WERI-Rb-1 (cell line): ENCODE measurements around the gene LAMB2.

Experiments
- DNase-seq: peaks from one replicate; pipeline ENCODE4 v3.0.0-alpha.2; 2020
- H3K27ac ChIP-seq: fragments of 250-450 bp; sonication (Bioruptor Pico); 2 replicates; pipeline ENCODE4 v1.5.1; 2020; ENCODE audit warnings: mild to moderate bottlenecking, moderate library complexity
- H3K27me3 ChIP-seq: fragments of 250-450 bp; sonication (Bioruptor Pico); 2 replicates; pipeline ENCODE4 v1.5.1; 2021; ENCODE audit warnings: mild to moderate bottlenecking, low read depth, moderate library complexity; ENCODE audit not compliant: insufficient read depth, severe bottlenecking
- H3K36me3 ChIP-seq: fragments of 250-450 bp; sonication (Bioruptor Pico); 2 replicates; pipeline ENCODE4 v1.5.1; 2020; ENCODE audit warnings: mild to moderate bottlenecking, moderate library complexity
- H3K4me3 ChIP-seq: 2 replicates; pipeline ENCODE4 v1.5.1; 2011; ENCODE audit warnings: low read depth, mild to moderate bottlenecking, control low read depth, low read length
- H3K9me3 ChIP-seq: fragments of 250-450 bp; sonication (Bioruptor Pico); 2 replicates; pipeline ENCODE4 v1.5.1; 2021; ENCODE audit warnings: mild to moderate bottlenecking, moderate library complexity; ENCODE audit not compliant: severe bottlenecking
- TF ChIP-seq, protein P1 (sequence below): IDR thresholded peaks from 2 replicates; pipeline ENCODE4 v1.5.1; 2011; ENCODE audit warnings: low read depth, mild to moderate bottlenecking, control low read depth, inconsistent platforms, low read length

Gene LAMB2

DNA sequence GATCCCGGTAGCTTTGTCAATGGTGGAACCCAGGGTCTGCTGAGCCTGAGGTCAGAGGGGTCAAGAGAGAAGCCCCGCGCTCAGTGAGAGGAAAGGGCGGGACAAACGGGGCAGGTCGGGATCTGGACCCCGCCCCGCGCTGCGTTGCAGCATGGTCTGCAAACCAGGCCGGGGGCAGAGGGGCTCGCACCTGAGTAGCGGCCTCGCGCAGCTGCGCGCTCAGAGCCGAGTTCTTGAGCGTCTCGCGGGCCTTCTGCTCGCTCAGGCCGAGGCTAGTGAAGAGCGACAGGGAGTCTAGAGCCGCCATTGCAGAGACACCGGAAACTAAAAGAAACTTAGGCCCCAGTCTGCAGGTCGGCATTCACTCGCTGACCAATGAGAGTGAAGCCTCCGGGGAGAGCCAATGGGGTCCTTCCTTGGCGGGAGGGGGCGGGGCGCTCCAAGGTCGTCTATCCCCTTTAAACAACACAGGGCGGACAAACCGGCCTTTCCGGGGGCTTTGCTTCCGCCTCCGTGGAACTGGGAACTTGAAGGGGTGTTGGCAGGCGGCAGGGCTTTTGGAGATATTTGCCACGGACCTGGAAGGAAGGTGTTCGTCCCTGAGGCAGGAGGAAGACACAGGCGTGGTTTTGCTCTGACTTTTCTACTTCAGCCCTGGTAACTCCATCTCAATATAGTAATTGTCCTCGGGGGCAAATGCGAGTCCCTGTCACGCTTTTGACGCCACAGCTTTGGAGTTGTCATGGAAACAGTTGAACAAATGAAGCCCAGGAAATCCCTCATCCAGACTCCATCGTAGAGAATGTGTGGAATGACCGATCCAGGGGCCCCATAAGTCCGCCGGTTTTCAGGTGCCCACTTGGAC, 28.2 kb downstream of the LAMB2 start, which contains the start of gene QARS1:
QARS1 (minus strand) TSS at position 331 of the 865 bp plus-strand sequence; CDS start at position 307, 24 bp downstream.
- peak within 1 kb of the TSS; percentile 97 for H3K27ac ChIP-seq
- peak; percentile 95 for DNase-seq

GRCh38 chr3:49104052-49104426, 28.8 kb downstream of the LAMB2 start:
- Histone ChIP-seq H3K9me3 (no peaks in the 10 kb centered on the region), H3K27me3 (no peaks in the 10 kb centered on the region), H3K4me3 (peak overlapping the region; percentile 86), H3K27ac (peak overlapping the region; percentile 97), H3K36me3 (peaks cover 52% of the 10 kb centered on the region)
- TF ChIP-seq, protein P1, sequence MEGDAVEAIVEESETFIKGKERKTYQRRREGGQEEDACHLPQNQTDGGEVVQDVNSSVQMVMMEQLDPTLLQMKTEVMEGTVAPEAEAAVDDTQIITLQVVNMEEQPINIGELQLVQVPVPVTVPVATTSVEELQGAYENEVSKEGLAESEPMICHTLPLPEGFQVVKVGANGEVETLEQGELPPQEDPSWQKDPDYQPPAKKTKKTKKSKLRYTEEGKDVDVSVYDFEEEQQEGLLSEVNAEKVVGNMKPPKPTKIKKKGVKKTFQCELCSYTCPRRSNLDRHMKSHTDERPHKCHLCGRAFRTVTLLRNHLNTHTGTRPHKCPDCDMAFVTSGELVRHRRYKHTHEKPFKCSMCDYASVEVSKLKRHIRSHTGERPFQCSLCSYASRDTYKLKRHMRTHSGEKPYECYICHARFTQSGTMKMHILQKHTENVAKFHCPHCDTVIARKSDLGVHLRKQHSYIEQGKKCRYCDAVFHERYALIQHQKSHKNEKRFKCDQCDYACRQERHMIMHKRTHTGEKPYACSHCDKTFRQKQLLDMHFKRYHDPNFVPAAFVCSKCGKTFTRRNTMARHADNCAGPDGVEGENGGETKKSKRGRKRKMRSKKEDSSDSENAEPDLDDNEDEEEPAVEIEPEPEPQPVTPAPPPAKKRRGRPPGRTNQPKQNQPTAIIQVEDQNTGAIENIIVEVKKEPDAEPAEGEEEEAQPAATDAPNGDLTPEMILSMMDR: no peak
- no peak for DNase-seq

More for the DNA sequence above, 28.2 kb downstream of the LAMB2 start, which contains the start of gene QARS1:
- H3K4me3 ChIP-seq: peak within 1 kb of the TSS; percentile 86
- H3K9me3 ChIP-seq: no peaks in the 10 kb centered on the region
- TF ChIP-seq, protein P1: no peak
- H3K36me3 ChIP-seq: peaks cover 52% of the 10 kb centered on the region
- no peaks in the 10 kb centered on the region for H3K27me3 ChIP-seq

DNA sequence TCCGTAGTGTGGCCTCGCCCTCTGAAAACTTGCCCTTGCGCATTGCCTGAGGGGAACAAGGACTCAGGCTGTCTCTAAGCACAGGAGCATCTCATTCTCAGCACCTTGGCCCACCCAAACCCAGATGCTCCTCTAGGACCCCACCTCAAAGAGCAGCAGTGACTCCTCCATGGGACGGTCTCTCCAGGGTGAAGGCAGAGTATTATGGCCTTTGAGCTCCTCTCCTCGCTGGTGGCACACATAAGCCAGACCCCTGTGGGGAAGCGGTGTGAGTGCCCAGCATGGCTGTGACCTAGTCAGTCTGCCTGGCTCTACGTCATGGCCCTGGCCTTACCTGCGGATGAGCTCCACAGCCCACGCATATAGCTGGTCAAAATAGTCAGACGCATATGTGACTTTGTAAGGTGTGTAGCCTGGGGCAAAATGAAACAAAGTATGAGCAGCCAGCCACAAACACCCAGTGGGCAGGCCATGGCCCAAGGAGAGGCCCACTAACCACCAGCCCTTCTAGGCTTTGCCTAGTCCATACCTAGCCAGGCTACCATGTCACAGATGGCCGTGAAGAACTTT, 32.7 kb downstream of the LAMB2 start:
- H3K9me3 ChIP-seq: no peaks in the 10 kb centered on the region
- TF ChIP-seq, protein P1: no peak
- H3K27ac ChIP-seq: no peak overlapping the region
- no peaks in the 10 kb centered on the region for H3K27me3 ChIP-seq
- peaks cover 72% of the 10 kb centered on the region for H3K36me3 ChIP-seq
- H3K4me3 ChIP-seq: no peak overlapping the region
- DNase-seq: no peak

GRCh38 chr3:49098910-49099630, 33.8 kb downstream of the LAMB2 start:
- no peak overlapping the region for H3K27ac ChIP-seq
- H3K9me3 ChIP-seq: no peaks in the 10 kb centered on the region
- H3K36me3 ChIP-seq: peaks cover 69% of the 10 kb centered on the region
- TF ChIP-seq, protein P1: no peak
- no peak for DNase-seq
- H3K27me3 ChIP-seq: no peaks in the 10 kb centered on the region
- no peak overlapping the region for H3K4me3 ChIP-seq

- no peak overlapping the region for H3K4me3 ChIP-seq
- H3K27ac ChIP-seq: no peak overlapping the region
- no peaks in the 10 kb centered on the region for H3K27me3 ChIP-seq
- TF ChIP-seq, protein P1: no peak
- H3K9me3 ChIP-seq: no peaks in the 10 kb centered on the region
- peaks cover 70% of the 10 kb centered on the region for H3K36me3 ChIP-seq
- no peak for DNase-seq
Observed at GRCh38 chr3:49098429-49098828, 34.4 kb downstream of the LAMB2 start.
